HG02981 (cell line): ENCODE results near the gene ST7.
A peak's percentile ranks its signal among the peaks of the same experiment; 100 is the strongest.
"Not testable (repeated sequence)": the region's sequence is repeated elsewhere in the genome, so short reads cannot be mapped to it uniquely, and the experiment has no call there.

ENCODE experiments used
- ATAC-seq: cut with Tn5 transposase; IDR thresholded peaks from one replicate; pipeline ENCODE4 v1.9.1; 2021; ENCODE audit warnings: mild to moderate bottlenecking, moderate library complexity; ENCODE audit not compliant: unreplicated experiment

The ST7 gene

GRCh38 chr7:117021366-117021765, 68.1 kb downstream of the ST7 start:
- no peak for ATAC-seq

- no peak for ATAC-seq
Observed at GRCh38 chr7:117021986-117022385, 68.7 kb downstream of the ST7 start.

GRCh38 chr7:117023325-117023854, 70.1 kb downstream of the ST7 start:
- ATAC-seq: no peak

GRCh38 chr7:117024811-117025210, 71.5 kb downstream of the ST7 start:
- no peak for ATAC-seq

GRCh38 chr7:117025891-117026290, 72.6 kb downstream of the ST7 start:
- ATAC-seq: no peak

- ATAC-seq: not testable (repeated sequence)
Observed at GRCh38 chr7:117030346-117030745, 77.0 kb downstream of the ST7 start.

GRCh38 chr7:117030793-117031192, 77.5 kb downstream of the ST7 start:
- ATAC-seq: not testable (repeated sequence)

GRCh38 chr7:117032810-117033209, 79.5 kb downstream of the ST7 start:
- ATAC-seq: no peak

- ATAC-seq: no peak
Observed at GRCh38 chr7:117034851-117035464, 81.7 kb downstream of the ST7 start.

- no peak for ATAC-seq
Observed at GRCh38 chr7:117035465-117035862, 82.2 kb downstream of the ST7 start.

- ATAC-seq: no peak
Observed at GRCh38 chr7:117036053-117036669, 82.9 kb downstream of the ST7 start.

- ATAC-seq: no peak
Observed at GRCh38 chr7:117036836-117037235, 83.5 kb downstream of the ST7 start.

- no peak for ATAC-seq
Observed at GRCh38 chr7:117038408-117038807, 85.1 kb downstream of the ST7 start.

- ATAC-seq: peak; percentile 82
Observed at GRCh38 chr7:117041007-117041406, 87.7 kb downstream of the ST7 start.

- no peak for ATAC-seq
Observed at GRCh38 chr7:117041822-117042221, 88.5 kb downstream of the ST7 start.

- ATAC-seq: no peak
Observed at GRCh38 chr7:117043108-117043825, 90.0 kb downstream of the ST7 start.

- no peak for ATAC-seq
Observed at GRCh38 chr7:117044664-117045063, 91.4 kb downstream of the ST7 start.

- ATAC-seq: no peak
Observed at GRCh38 chr7:117045927-117046710, 92.8 kb downstream of the ST7 start.

- ATAC-seq: no peak
Observed at GRCh38 chr7:117047496-117047895, 94.2 kb downstream of the ST7 start.

GRCh38 chr7:117048114-117048866, 95.0 kb downstream of the ST7 start:
- no peak for ATAC-seq
